Endothelial cell of umbilical vein (primary cell): ENCODE measurements around the gene OR5AR1.

ENCODE experiments used
- CTCF ChIP-seq, 2 donors: IDR thresholded peaks; 1 replicate in 1 of 2; 2 replicates in 1 of 2; pipeline ENCODE4 v1.5.1; 2011; ENCODE audit warnings: low read length in 2 of 2, mild to moderate bottlenecking in 2 of 2, moderate library complexity in 2 of 2, control low read depth in 1 of 2, inconsistent platforms in 1 of 2, low read depth in 1 of 2; ENCODE audit not compliant: insufficient read depth in 1 of 2; ENCODE audit errors: extremely low read depth in 1 of 2
- EZH2 ChIP-seq: IDR thresholded peaks from 2 replicates; pipeline ENCODE4 v1.6.1; 2012; ENCODE audit warnings: borderline replicate concordance, low read depth, mild to moderate bottlenecking, moderate library complexity, low read length, inconsistent platforms; ENCODE audit not compliant: severe bottlenecking
- GATA2 ChIP-seq: IDR thresholded peaks from 2 replicates; pipeline ENCODE4 v1.7.0; 2011; ENCODE audit warnings: low read depth, mild to moderate bottlenecking, moderate library complexity, mixed read lengths, low read length; ENCODE audit not compliant: insufficient read length, insufficient read depth
- JUN ChIP-seq: IDR thresholded peaks from 2 replicates; pipeline ENCODE4 v1.6.1; 2011; ENCODE audit warnings: borderline replicate concordance, low read depth; ENCODE audit not compliant: insufficient read length, insufficient read depth
- MAX ChIP-seq: IDR thresholded peaks from 2 replicates; pipeline ENCODE4 v1.6.1; 2011; ENCODE audit not compliant: insufficient read depth, insufficient read length
- POLR2A ChIP-seq: IDR thresholded peaks from 2 replicates; pipeline ENCODE4 v1.6.1; 2012; ENCODE audit warnings: low read depth, mild to moderate bottlenecking, control low read depth, low read length
- POLR2AphosphoS5 ChIP-seq: IDR thresholded peaks from 2 replicates; pipeline ENCODE4 v1.6.1; 2012; ENCODE audit warnings: low read depth, mild to moderate bottlenecking, control low read depth, low read length, moderate library complexity; ENCODE audit not compliant: insufficient read depth

- TF ChIP-seq JUN (no peak), CTCF (IDR thresholded peaks at IDR 0.05; ENCODE audit: extremely low read depth in 1 of 2, insufficient read depth in 1 of 2, low read depth in 1 of 2, low read length in 2 of 2) (no peak), POLR2A (no peak), POLR2AphosphoS5 (no peak), GATA2 (no peak), EZH2 (no peak), MAX (no peak)
These were observed 25.1 kb downstream of the OR5AR1 start for GRCh38 chr11:56688554-56689100.
